ENCODE results near the gene MEDAG.

Gene MEDAG

DNA sequence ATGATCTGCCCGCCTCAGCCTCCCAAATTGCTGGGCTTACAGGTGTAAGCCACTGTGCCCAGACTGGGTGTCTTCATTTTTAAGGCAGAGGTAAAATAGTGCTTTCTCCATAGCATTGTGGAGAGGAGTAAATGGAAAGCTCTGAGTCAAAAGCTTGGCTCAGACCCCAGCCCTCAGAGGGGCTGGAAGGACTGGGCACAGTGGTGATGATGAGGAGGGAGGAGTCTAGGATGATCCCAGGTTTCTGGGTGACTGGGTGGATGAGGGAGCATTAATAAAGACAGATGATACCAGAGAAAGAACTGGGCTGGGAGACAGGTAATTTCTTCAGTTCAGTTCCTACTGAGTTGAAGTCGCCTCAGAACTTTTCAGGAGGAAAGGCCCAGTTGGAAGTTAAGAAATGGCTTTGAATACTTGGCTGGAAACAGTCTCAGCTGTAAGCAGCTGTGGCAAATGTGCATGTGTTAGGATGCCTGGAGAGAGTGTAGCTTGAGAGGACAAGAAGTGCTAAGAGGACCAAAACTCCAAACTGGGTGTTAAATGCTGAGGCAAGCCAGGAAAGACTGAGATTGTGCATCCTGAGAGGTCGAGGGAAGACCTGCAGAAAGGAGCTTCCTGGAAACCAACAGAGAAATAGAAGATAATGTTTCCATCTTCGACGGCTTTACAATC lies 37.1 kb upstream of the MEDAG start:
- TF ChIP-seq, protein P1, sequence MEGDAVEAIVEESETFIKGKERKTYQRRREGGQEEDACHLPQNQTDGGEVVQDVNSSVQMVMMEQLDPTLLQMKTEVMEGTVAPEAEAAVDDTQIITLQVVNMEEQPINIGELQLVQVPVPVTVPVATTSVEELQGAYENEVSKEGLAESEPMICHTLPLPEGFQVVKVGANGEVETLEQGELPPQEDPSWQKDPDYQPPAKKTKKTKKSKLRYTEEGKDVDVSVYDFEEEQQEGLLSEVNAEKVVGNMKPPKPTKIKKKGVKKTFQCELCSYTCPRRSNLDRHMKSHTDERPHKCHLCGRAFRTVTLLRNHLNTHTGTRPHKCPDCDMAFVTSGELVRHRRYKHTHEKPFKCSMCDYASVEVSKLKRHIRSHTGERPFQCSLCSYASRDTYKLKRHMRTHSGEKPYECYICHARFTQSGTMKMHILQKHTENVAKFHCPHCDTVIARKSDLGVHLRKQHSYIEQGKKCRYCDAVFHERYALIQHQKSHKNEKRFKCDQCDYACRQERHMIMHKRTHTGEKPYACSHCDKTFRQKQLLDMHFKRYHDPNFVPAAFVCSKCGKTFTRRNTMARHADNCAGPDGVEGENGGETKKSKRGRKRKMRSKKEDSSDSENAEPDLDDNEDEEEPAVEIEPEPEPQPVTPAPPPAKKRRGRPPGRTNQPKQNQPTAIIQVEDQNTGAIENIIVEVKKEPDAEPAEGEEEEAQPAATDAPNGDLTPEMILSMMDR (IDR thresholded peaks at IDR 0.05; ENCODE audit: low read depth, low read length, missing control alignments): no peak
- H3K4me3 ChIP-seq (ENCODE audit: low read depth, low read length): no peak overlapping the region
- DNase-seq (ENCODE audit: low read depth): no peak

DNA sequence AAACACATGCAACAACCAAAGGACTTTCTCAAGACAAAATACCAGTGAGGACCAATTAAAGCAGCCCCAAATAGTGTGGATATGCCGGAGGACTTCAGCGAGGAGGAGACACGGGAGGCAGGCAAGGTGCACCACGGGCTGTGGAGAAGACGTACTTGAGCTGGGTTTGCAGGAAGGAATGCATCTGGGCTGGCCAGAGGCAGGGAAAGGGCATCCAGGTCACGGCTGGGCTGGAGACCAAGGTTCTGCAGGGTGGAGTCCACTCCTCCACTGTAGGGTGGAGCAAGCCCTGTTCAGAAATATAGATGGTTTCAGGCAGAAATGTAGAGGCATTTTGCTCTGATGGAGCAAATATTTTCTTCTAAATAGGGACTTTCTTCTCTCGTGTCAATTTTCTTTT lies 36.6 kb upstream of the MEDAG start:
- DNase-seq (ENCODE audit: low read depth): no peak
- TF ChIP-seq, protein P1 (IDR thresholded peaks at IDR 0.05; ENCODE audit: low read depth, low read length, missing control alignments): no peak
- no peak overlapping the region for H3K4me3 ChIP-seq (ENCODE audit: low read depth, low read length)

GRCh38 chr13:30870049-30870884 lies 35.8 kb upstream of the MEDAG start:
- DNase-seq (ENCODE audit: low read depth): peak; percentile 18
- H3K4me3 ChIP-seq (ENCODE audit: low read depth, low read length): no peak overlapping the region
- TF ChIP-seq, protein P1 (IDR thresholded peaks at IDR 0.05; ENCODE audit: low read depth, low read length, missing control alignments): no peak

DNA sequence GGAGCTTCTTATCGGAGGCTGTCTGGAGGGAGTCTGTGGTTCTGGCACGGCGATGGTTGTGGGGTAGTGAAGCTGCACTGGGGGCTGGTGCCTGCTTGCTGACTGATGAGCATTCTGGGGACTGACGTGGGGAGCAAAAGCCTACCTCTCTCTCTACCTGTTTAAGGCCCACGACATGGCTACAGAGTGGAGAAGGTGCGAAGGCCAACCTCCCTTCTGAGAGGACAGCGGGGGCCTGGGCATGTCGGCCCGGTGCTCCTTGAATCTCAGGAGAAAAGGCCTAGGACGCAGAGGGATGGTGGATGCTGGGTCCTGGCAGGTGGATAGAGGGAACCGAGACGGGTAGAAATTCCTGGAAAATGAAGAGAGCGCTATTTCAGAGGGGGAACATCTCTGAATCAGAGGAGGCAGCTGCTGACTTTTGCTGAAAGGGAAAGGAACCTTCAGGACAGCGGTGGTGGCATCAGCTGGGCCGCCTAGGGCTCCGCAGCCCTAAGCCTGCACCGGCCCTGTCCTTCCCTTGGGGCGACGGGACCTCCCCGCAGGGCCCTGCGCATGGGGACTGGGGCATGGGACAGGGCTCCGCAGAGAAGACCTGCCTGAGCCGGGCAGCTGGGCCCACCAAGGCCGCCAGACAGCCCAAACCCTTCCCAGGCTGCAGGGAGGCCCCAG lies 35.0 kb upstream of the MEDAG start:
- TF ChIP-seq, protein P1 (IDR thresholded peaks at IDR 0.05; ENCODE audit: low read depth, low read length, missing control alignments): no peak
- H3K4me3 ChIP-seq (ENCODE audit: low read depth, low read length): no peak overlapping the region
- DNase-seq (ENCODE audit: low read depth): no peak

GRCh38 chr13:30871588-30872275 lies 34.3 kb upstream of the MEDAG start:
- H3K4me3 ChIP-seq (ENCODE audit: low read depth, low read length): no peak overlapping the region
- no peak for DNase-seq (ENCODE audit: low read depth)
- TF ChIP-seq, protein P1 (IDR thresholded peaks at IDR 0.05; ENCODE audit: low read depth, low read length, missing control alignments): no peak

DNA sequence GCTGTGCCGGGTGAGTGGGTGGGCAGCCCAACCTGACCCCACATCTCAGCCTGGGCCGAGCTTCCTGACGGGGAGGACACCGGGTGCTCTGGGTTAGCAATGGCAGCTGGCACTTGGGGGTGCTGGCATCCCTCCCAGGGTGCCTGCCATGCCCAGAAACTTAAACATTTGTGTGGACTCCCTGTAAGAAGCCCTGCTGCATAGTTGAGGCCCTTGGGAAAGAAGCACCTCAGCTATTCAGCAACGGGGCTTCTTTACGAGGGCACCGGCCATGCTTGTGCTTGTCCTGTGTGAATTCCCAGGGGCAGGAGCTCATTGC lies 33.8 kb upstream of the MEDAG start:
- DNase-seq (ENCODE audit: low read depth): no peak
- TF ChIP-seq, protein P1 (IDR thresholded peaks at IDR 0.05; ENCODE audit: low read depth, low read length, missing control alignments): no peak
- H3K4me3 ChIP-seq (ENCODE audit: low read depth, low read length): no peak overlapping the region

Measured in GM12864 (cell line).